Neural progenitor cell (in vitro differentiated cells): Measurements from ENCODE around the gene TTC23L.

Experiments
- EZH2 ChIP-seq: fragments of 200-600 bp; sonication (generic); IDR thresholded peaks from 2 replicates; pipeline ENCODE4 v1.6.1; 2017; ENCODE audit warnings: antibody characterized with exemption, mild to moderate bottlenecking, moderate library complexity
- TF ChIP-seq, protein P1 (sequence below): fragments of 200-600 bp; sonication (generic); IDR thresholded peaks from 2 replicates; pipeline ENCODE4 v1.5.1; 2017; ENCODE audit warnings: antibody characterized with exemption, mild to moderate bottlenecking

DNA sequence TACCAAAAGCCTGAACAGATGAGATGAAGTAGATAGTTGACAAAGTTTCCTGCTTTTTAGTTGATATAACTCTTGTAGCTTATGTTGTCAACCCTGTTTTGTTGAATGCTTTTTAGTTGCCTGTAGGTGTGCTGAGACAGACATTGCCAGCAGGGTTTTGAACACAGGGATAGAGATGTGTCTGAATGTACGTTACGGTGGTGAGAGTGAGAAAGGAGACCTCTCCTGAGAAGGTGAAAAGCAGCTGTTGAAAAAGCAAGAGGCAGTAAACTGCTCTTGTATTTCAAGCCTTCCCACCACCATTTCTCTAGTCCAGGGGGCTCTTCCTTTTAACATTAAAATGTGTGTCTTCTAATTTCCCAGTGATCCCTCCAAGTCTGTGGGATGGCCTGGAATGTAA, 105.1 kb downstream of the TTC23L start:
- no peak for TF ChIP-seq EZH2
- TF ChIP-seq, protein P1, sequence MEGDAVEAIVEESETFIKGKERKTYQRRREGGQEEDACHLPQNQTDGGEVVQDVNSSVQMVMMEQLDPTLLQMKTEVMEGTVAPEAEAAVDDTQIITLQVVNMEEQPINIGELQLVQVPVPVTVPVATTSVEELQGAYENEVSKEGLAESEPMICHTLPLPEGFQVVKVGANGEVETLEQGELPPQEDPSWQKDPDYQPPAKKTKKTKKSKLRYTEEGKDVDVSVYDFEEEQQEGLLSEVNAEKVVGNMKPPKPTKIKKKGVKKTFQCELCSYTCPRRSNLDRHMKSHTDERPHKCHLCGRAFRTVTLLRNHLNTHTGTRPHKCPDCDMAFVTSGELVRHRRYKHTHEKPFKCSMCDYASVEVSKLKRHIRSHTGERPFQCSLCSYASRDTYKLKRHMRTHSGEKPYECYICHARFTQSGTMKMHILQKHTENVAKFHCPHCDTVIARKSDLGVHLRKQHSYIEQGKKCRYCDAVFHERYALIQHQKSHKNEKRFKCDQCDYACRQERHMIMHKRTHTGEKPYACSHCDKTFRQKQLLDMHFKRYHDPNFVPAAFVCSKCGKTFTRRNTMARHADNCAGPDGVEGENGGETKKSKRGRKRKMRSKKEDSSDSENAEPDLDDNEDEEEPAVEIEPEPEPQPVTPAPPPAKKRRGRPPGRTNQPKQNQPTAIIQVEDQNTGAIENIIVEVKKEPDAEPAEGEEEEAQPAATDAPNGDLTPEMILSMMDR = no peak
